GOT3 (cell line): ENCODE measurements around the gene MTERF4.
"Not testable (repeated sequence)": the region's sequence is repeated elsewhere in the genome, so short reads cannot be mapped to it uniquely, and the experiment has no call there.

ENCODE experiments used
- DNase-seq: peaks from one replicate; lab custom pipeline; 2025; ENCODE audit warnings: mixed read lengths; lab: John Stamatoyannopoulos, UW

The MTERF4 gene

GRCh38 chr2:241110607-241111439, 8.7 kb upstream of the MTERF4 start:
- DNase-seq: no peak

DNA sequence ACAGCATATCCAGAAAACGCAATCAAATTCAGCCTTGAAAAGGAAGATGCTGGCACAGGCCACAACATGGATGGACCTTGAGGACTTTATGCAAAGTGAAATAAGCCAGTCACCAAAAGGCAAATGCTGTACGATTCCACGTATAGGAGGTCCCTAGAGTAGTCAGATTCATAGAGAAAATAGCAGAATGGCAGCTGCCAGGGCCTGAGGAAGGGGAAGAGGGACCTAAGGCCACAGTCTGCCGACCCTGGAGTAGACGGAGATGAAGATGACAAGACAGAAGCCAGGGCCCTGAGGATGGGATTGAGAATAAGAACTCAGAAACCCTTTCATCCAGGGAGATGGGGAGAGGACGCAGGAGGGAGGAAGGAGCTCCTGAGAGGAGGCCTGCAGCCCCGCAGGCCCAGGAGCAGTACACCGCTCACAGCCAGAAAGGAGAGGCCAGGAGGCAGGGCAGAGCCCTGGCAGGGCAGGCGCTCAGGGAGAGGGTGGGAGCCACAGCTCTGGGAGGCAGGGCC, 8.1 kb upstream of the MTERF4 start:
- no peak for DNase-seq

DNA sequence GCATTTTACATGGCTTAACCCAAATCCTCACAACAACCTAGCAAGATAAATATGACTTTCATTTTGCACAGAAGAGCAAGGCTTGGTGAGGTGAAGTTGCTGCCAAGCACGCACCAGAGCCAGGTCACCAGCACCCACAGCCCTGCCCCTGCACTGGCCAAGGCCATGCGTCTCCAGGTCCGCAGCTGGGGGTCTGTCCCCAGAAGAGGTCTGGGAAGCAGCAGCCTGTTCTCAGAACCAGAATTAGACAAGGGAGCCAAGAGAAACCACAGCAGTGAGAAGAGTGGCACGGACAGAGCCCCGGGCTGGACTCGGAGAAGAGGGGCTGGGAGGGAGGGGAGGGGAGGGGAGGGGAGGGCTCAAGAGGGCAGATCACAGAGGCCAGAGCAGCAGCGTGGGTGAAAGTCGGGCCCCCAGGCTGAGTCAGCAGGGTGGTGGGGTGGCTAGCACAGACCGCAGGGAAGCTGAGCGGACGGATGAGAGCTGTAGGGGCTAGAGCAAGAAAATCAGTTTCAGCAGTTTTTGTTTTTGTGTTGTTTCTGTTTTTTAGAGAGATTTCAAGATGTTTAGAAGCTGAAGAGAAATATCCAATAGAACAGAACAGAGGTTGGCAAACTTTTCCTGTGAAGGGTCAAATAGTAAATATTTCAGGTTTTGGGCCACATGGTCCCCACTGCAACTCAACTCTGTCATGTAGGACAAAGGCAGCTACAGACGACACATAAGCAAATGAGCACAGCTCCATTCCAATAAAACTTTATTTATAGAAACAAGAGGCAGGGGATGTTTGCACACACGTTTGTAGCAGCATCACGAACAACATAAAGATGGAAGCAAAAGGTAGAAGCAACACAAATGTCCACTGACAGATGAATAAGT, 7.4 kb upstream of the MTERF4 start:
- no peak for DNase-seq

DNA sequence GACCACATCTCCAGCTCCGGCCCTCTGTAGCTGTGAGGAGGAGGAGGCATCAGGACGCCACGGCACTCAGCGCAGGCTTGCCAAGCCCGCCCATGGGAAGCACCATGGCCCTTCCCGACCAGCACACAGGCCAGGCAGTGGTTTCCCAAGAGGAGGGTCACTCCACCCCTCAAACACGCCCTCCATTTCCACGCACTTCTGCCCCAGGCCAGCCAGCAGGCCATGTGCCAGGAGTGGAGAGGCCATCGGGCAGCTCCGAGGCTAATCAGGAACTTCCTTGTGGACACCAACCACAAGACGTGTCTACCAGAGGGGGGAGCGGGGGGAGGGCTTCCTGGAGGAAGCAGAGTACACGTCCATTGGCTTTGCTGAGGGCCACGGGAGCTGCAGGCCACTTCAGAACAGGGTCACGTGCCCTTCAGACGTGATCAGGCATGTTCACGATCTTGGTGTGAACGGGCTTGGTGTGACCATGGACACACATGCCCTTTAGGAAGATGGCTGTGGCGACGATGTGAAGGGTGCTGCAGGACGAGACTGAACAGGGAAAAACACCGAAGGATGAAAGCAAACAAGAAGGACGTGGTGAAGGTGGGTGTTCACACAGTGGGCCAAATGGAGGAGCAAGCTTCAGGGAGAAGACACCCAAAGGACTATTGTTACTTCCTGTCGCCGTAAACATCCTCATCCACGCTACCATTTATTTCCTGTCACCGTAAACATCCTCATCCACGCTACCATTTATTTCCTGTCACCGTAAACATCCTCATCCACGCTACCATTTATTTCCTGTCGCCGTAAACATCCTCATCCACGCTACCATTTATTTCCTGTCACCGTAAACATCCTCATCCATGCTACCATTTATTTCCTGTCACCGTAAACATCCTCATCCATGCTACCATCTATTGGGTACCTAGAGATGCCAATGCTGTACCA, 6.5 kb upstream of the MTERF4 start:
- DNase-seq: no peak

GRCh38 chr2:241107031-241107783, 5.1 kb upstream of the MTERF4 start:
- no peak for DNase-seq

DNA sequence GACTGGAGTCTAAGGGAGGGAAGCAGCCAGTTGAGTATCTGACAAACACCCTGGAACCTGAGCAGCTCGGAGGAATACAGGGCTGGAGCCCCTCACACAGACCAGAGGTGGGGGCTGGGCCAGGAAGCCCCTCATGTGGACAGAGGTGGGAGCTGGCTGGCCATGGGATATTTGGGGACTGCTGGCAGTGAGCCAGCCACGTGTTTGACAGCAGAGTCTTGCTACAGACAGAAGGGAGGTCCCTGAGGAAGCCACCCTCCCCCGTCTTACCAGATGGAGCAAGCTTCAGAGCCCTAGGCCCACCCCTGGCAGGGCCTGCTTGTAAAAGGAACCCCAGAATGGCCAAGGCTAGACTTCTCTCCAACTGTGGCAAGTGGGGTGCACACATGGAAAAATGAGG, 3.6 kb upstream of the MTERF4 start:
- DNase-seq: no peak

DNA sequence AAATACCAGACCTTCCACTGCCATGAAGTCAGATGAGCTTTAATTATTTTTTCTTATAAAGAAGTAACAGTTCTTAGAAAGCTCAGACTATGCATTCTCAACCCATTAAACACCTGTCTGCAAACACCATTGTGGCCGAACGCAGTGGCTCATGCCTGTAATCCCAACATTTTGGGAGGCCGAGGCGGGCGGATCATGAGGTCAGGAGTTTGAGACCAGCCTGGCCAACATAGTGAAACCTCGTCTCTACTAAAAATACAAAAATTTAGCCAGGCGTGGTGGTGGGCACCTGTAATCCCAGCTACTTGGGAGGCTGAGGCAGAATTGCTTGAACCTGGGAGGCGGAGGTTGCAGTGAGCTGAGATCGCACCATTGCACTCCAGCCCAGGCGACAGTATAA, 2.5 kb upstream of the MTERF4 start:
- not testable (repeated sequence) for DNase-seq

- no peak for DNase-seq
Measured at GRCh38 chr2:241103176-241103595, 1.1 kb upstream of the MTERF4 start.

GRCh38 chr2:241099246-241099645, 2.8 kb downstream of the MTERF4 start:
- DNase-seq: no peak

GRCh38 chr2:241096979-241097378, 5.1 kb downstream of the MTERF4 start:
- DNase-seq: no peak

GRCh38 chr2:241095594-241096290, 6.3 kb downstream of the MTERF4 start:
- DNase-seq: no peak

- DNase-seq: no peak
Measured at GRCh38 chr2:241094924-241095420, 7.1 kb downstream of the MTERF4 start.

DNA sequence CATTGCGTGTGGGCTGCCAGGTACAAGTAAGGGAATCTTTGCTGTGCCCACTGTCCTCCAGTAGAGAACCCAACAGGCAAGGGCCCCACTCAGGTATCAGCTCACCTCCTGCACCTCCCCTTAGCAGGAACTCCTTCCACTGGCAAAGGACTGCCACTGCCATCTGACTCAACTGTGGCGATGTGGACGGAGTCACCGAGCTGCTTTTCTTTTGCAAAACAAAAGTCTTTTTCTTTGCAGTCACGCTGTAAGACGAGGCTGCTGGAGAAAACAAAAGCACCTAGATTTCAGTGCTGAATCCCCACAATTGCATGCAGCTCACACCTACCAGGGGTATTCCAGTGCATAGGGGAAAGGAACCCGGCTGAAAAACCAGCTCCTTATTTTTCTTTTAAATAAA, 7.9 kb downstream of the MTERF4 start:
- no peak for DNase-seq

GRCh38 chr2:241093133-241093781, 8.8 kb downstream of the MTERF4 start:
- DNase-seq: not testable (repeated sequence)

DNA sequence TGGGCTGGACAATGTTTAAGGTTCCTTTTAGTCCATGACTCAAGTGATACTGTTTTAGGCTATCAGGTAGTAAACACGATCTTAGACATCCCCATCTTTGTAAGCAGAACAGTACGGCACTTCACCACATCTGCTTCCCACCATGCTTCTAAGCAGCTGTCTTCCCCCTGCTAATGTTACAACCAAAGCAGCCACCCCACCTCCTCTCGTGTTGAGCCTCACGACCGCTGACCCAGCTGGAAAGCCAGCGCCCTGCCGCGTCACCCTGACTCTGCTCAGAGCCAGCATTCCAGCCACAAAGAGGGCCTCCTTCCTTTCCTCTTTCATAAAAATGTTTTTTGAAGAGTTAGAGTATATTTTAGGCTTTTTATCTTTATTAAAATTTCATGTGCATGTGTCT, 9.4 kb downstream of the MTERF4 start:
- DNase-seq: no peak

GRCh38 chr2:241091734-241092445, 10.2 kb downstream of the MTERF4 start:
- no peak for DNase-seq

- no peak for DNase-seq
Measured at GRCh38 chr2:241091201-241091600, 10.9 kb downstream of the MTERF4 start.

- DNase-seq: no peak
Measured at GRCh38 chr2:241088791-241089732, 13.0 kb downstream of the MTERF4 start.
